22Rv1 (cell line): ENCODE data around the gene SH3RF2.

Experiments used
- CTCF ChIP-seq: fragments of 450-650 bp; IDR thresholded peaks from 2 replicates; pipeline ENCODE4 v1.5.1; 2017; ENCODE audit warnings: mild to moderate bottlenecking
- ZFX ChIP-seq: fragments of 450-650 bp; IDR thresholded peaks from 2 replicates; pipeline ENCODE4 v1.6.1; 2017; ENCODE audit warnings: antibody characterized with exemption, borderline replicate concordance

- TF ChIP-seq CTCF (no peak), ZFX (no peak)
Measured at GRCh38 chr5:146068977-146069779, 132.8 kb downstream of the SH3RF2 start.
